ENCODE data around the gene DCAF15.

- TF ChIP-seq, protein P1, sequence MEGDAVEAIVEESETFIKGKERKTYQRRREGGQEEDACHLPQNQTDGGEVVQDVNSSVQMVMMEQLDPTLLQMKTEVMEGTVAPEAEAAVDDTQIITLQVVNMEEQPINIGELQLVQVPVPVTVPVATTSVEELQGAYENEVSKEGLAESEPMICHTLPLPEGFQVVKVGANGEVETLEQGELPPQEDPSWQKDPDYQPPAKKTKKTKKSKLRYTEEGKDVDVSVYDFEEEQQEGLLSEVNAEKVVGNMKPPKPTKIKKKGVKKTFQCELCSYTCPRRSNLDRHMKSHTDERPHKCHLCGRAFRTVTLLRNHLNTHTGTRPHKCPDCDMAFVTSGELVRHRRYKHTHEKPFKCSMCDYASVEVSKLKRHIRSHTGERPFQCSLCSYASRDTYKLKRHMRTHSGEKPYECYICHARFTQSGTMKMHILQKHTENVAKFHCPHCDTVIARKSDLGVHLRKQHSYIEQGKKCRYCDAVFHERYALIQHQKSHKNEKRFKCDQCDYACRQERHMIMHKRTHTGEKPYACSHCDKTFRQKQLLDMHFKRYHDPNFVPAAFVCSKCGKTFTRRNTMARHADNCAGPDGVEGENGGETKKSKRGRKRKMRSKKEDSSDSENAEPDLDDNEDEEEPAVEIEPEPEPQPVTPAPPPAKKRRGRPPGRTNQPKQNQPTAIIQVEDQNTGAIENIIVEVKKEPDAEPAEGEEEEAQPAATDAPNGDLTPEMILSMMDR (IDR thresholded peaks at IDR 0.05 in 4 of 5, conservative IDR thresholded peaks at IDR 0.05 in 1 of 5): no peak
- TF ChIP-seq POLR2A (IDR thresholded peaks at IDR 0.05): no peak
Measured at GRCh38 chr19:13906521-13906904, 45.8 kb upstream of the DCAF15 start.
